Activated CD4-positive, alpha-beta T cell treated with anti-CD3 and anti-CD28 coated beads, Interleukin-2, amount 50 U/mL, for 1 hour (primary cell): ENCODE measurements around the gene C11orf91.
"Not testable (repeated sequence)": the region's sequence is repeated elsewhere in the genome, so short reads cannot be mapped to it uniquely, and the experiment has no call there.

Experiments
- DNase-seq: peaks from one replicate; pipeline ENCODE4 v3.0.0-alpha.2; 2020

C11orf91 gene

GRCh38 chr11:33695051-33695566, 5.5 kb downstream of the C11orf91 start:
- no peak for DNase-seq

- no peak for DNase-seq
Measured at GRCh38 chr11:33694346-33695050, 6.1 kb downstream of the C11orf91 start.

- no peak for DNase-seq
Measured at GRCh38 chr11:33692541-33692940, 8.1 kb downstream of the C11orf91 start.

DNA sequence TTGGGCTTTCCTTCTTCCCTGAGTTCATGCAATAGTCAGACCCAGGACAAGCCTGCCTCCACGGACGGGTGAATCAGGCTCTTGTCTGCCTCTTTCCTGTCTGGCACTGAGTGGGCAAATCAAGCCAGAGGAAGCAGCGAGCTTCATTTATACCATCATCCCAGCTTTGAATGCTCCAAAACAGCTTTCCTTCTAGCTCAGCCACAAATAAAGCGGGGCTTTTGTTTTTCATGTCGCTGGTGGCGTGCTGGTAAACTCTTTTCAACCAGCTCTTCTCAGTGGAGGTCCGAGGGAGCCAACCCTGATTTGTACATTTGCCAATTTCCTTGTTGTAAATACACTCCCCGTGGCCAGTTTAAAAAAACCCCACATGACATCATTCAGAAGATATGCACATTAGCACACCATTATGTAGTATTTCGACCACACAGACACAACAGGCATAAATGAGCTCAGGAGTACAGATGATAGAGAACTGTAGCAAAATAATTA, 8.6 kb downstream of the C11orf91 start:
- DNase-seq, result no peak

- no peak for DNase-seq
Measured at GRCh38 chr11:33691066-33691864, 9.4 kb downstream of the C11orf91 start.

DNA sequence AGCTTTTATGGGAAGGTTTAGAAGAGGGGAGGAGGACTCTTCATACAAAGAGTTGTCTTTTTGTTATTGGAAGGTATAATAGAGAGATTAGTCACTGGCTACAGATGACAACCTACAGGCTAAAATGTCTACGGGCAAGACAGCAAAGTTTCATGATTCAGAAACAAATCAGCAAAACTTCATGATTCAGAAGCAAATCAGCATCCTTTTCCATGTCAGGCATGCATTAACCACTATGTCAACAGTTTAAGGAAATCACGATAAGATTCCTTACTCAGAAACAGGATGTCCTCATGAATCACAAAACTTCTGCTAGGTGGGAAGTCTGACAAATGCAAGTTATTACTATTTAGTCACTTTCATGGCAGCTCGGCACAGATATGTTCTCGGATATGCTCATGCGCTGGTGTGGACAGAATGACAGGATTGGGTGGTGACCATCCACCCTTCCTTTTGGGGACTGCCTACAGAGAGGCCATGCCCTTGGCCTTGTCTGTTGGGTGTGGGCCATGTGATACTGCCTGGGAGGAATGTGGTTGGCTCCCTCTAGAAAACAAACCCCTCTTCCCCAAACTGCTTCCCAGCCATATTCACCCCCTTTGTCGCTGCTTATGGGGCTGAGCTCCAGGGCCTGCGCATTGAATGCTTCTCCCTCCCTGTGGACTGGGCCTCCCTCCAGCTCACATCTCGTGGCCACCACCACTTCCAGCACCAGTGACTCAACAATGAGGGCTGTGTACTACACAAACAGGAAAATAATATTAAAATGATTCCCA, 10.1 kb downstream of the C11orf91 start:
- no peak for DNase-seq

- no peak for DNase-seq
Measured at GRCh38 chr11:33689501-33689900, 11.1 kb downstream of the C11orf91 start.

GRCh38 chr11:33689085-33689484, 11.5 kb downstream of the C11orf91 start:
- DNase-seq, result no peak

GRCh38 chr11:33687733-33688479, 12.7 kb downstream of the C11orf91 start:
- no peak for DNase-seq

GRCh38 chr11:33685082-33685481, 15.5 kb downstream of the C11orf91 start:
- no peak for DNase-seq

DNA sequence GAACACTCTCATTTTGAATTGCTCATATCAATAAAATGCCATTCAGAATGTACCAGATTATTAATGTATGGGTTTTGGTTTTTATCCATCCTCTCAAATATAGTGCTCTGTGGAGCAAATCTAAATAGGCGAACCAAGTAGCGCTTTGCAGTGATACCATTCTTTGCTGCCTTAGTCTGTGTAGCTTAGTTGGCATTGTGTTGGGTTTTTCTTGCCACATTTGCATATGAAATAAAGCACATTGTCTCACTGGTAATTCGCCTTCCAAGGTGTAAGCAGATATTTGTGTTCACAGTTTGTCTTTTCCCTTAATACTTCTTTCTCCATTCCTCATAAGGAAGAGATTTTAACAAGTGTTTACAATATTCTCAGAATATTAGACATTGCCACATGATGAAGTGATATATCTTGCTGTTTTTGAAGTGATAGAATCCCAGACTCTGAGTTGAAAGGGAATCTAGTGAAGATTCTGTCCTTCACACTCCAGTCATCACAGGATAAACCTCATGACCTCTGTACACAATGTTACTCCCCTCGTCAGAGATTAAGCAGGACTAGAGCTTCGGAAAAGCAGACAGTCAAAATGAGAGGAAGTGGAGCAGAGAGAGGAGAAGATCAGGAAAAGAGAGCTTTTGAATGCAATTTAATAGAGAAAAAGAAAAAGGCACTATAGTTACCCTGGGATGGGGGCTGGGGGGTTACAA, 16.5 kb downstream of the C11orf91 start:
- DNase-seq, result no peak

DNA sequence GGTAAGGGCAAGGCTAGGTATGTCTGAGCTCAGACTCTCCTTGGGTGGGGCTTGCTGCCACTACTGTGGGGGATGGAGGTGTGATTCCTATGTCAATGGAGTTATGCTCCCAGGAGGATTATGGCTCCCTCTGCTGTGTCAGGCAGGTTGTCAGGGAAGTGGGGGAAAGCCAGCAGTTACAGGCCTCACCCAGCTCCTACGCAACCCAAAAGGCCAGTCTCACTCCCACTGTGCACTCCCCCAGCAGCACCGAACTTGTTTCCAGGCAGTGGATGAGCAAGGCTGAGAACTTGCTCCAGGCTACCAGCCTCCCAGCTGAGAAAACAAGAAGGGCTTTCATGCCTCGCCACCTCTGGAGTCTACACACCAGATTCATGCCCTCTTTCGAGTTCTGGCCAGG, 18.2 kb downstream of the C11orf91 start:
- DNase-seq, result no peak

GRCh38 chr11:33682019-33682418, 18.6 kb downstream of the C11orf91 start:
- DNase-seq, result no peak

DNA sequence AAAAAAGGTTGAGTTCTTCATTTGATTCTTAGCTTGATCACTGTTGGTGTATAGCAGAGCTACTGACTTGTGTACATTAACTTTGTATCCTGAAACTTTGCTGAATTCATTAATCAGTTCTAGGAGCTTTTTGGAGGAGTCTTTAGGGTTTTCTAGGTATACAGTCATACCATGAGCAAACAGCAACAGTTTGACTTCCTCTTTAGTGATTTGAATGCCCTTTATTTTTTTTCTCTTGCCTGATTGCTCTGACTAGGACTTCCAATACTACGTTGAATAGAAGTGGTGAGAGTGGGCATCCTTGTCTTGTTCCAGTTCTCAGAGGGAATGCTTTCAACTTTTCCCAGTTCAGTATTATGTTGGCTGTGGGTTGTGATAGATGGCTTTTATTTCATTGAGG, 22.0 kb downstream of the C11orf91 start:
- DNase-seq, result not testable (repeated sequence)

DNA sequence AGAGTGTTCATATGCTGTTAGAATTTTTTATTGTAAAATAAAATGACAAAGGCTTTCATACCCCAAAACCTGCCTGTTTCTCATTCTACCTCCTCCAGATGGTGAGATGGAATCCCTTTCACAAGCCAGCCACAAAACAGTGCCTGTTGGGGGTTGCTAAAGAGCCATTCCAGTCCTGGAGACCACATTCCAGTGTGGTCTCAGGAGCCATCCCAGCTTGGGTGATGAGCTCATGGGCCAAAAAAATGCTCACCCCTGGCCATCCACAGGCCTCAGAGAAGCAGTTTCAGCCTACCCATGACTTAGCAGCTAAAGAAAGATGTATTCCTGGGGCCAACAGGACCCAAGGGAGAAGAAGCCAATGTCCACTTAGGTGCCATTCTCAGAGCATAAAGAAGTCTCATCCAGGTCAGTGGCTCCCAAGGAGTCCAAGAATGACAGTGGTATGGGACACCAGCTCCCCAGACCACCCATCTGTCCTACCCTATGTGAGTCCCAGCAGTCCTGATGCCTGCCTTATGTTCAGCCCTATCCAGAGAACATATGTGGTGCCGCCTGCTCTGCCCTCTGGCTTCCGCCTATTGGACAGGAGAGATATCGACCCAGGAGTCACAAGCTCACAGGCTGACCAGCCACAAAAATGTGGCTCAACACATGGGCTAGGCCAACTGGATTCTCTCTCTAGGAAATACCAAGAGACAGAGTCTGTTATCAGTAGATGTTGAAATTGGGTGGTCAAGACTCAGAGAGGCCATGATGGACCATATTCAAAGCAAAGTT, 26.4 kb downstream of the C11orf91 start:
- no peak for DNase-seq

DNA sequence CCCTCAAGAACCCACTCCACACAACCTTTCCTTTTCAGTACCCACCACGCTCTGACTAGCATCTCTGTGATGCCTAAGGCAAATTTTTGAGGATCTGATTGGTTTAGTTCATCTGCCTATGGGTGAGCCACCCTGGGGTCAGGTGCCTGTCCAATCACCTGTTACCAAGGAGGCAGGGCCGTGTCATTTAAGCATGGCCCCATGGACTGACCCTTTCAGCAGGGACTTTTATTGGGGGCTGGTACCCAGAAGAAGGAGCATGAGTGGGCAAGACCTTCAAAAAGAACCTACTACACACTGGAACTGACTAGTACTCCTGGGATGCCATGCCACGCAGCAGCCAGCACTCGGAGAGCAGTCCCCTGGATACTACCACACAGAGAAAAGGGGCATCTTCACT, 28.4 kb downstream of the C11orf91 start:
- no peak for DNase-seq

- DNase-seq, result no peak
Measured at GRCh38 chr11:33670250-33671011, 30.2 kb downstream of the C11orf91 start.

- DNase-seq, result no peak
Measured at GRCh38 chr11:33669598-33670249, 30.9 kb downstream of the C11orf91 start.

GRCh38 chr11:33668951-33669596, 31.6 kb downstream of the C11orf91 start:
- no peak for DNase-seq
